ENCODE data around the gene CYB5R4. TPM values are rescaled to one million over a fixed set of nuclear protein-coding genes. Genes with fewer than 3 reads are reported as not detected.

CYB5R4 gene
- total and polyA plus RNA-seq, 2 of the 8 experiments (the other 6 are each of a cell fraction or from before 2014, with no cell fraction given): 2.8 to 14.6 TPM

- H3K27me3 ChIP-seq (replicated peaks in 1 of 4; ENCODE audit: control insufficient read depth in 3 of 4, extremely low read depth in 1 of 4, insufficient read depth in 3 of 4, low read length in 3 of 4): no peaks in the 10 kb centered on the region
- no peak overlapping the region for H4K91ac ChIP-seq (replicated peaks; ENCODE audit: insufficient read length, low read length)
- H4K20me1 ChIP-seq (replicated peaks in 1 of 2; ENCODE audit: control insufficient read depth in 1 of 2, insufficient read depth in 2 of 2, low read length in 2 of 2): no peaks in the 10 kb centered on the region
- H3K18ac ChIP-seq (ENCODE audit: extremely low read depth, low read length): no peak overlapping the region
- no peak overlapping the region for H2BK5ac ChIP-seq (ENCODE audit: low read depth, low read length)
- no peak overlapping the region for H2BK120ac ChIP-seq (replicated peaks; ENCODE audit: low read depth, low read length)
- H2BK12ac ChIP-seq (ENCODE audit: low read depth, low read length): no peak overlapping the region
- no peak for DNase-seq (ENCODE audit: low read depth in 1 of 2, low spot score in 2 of 2)
- no peak for FAIRE-seq
- no peak overlapping the region for H3K4me3 ChIP-seq (ENCODE audit: extremely low read depth in 1 of 4, insufficient read depth in 2 of 4, low read depth in 3 of 4, low read length in 4 of 4)
- no peaks in the 10 kb centered on the region for H3K36me3 ChIP-seq (ENCODE audit: control insufficient read depth in 2 of 4, insufficient read depth in 4 of 4, low read length in 3 of 4)
- 86% methylated on average over 3 of the region's 3 CpGs; no CpG with 5 or more reads in 1 of the 2 experiments for WGBS, 2 experiments (ENCODE audit: extremely low coverage in 1 of 2, insufficient coverage in 1 of 2, insufficient read length in 1 of 2, insufficient replicate concordance in 2 of 2, low coverage in 1 of 2, low lambda C conversion rate in 2 of 2, missing lambda C conversion rate in 1 of 2)
- H3K14ac ChIP-seq (ENCODE audit: insufficient read length): no peak overlapping the region
- H3K9ac ChIP-seq (replicated peaks in 1 of 4; ENCODE audit: extremely low read depth in 1 of 4, low read depth in 3 of 4, low read length in 3 of 4): no peak overlapping the region
- H3K79me1 ChIP-seq (ENCODE audit: low read depth, low read length): no peaks in the 10 kb centered on the region
- H3K4me1 ChIP-seq (replicated peaks in 1 of 4; ENCODE audit: control insufficient read depth in 3 of 4, insufficient read depth in 4 of 4, low read length in 3 of 4): peaks cover 0 to 5% (median 1%) of the 10 kb centered on the region in 4 experiments; a peak in 1 of 7 replicates
- ChIA-PET POLR2A (ENCODE audit: partially characterized antibody) (no interaction called here), CTCF (ENCODE audit: partially characterized antibody) (no interaction called here)
- H2AFZ ChIP-seq (ENCODE audit: low read length): no peak overlapping the region
- H3K79me2 ChIP-seq (ENCODE audit: control insufficient read depth in 1 of 2, insufficient read depth in 2 of 2, low read length in 2 of 2): no peaks in the 10 kb centered on the region
- H3K27ac ChIP-seq (ENCODE audit: low read depth, low read length): no peak overlapping the region
- H3K23me2 ChIP-seq (ENCODE audit: low read depth, low read length): no peaks in the 10 kb centered on the region
- H3K4ac ChIP-seq (replicated peaks; ENCODE audit: insufficient read length, low read depth, low read length): no peak overlapping the region
- no peak overlapping the region for H4K5ac ChIP-seq (ENCODE audit: insufficient read length, low read depth, low read length)
- H3K23ac ChIP-seq (ENCODE audit: insufficient read length): no peak overlapping the region
- H4K8ac ChIP-seq (ENCODE audit: extremely low read depth, insufficient read depth, low read length): no peak overlapping the region
- TF ChIP-seq ZNF274 (IDR thresholded peaks at IDR 0.05; ENCODE audit: borderline replicate concordance, extremely low read depth, low read length) (no peak), SAP30 (IDR thresholded peaks at IDR 0.05; ENCODE audit: insufficient read depth, insufficient replicate concordance, low read length) (no peak), RFX5 (IDR thresholded peaks at IDR 0.05; ENCODE audit: borderline replicate concordance, low read depth, low read length) (no peak), PHF8 (conservative IDR thresholded peaks at IDR 0.05; ENCODE audit: low read depth, low read length) (no peak), CBX5 (IDR thresholded peaks at IDR 0.05; ENCODE audit: low read depth, low read length) (no peak), EP300 (IDR thresholded peaks at IDR 0.05; ENCODE audit: borderline replicate concordance in 1 of 2, low read depth in 2 of 2, low read length in 2 of 2) (no peak), NRF1 (IDR thresholded peaks at IDR 0.05; ENCODE audit: low read depth, low read length) (no peak)
- no peak overlapping the region for H3K56ac ChIP-seq (replicated peaks; ENCODE audit: insufficient read length, low read depth, low read length)
- H2BK15ac ChIP-seq (ENCODE audit: low read length): no peak overlapping the region
- no peak overlapping the region for H2AK5ac ChIP-seq (ENCODE audit: low read depth, low read length)
- H3K9me3 ChIP-seq (ENCODE audit: insufficient read depth in 2 of 2, low read depth in 1 of 2, low read length in 1 of 2): no peaks in the 10 kb centered on the region; a peak in 1 of 4 replicates
- no peak overlapping the region for H2BK20ac ChIP-seq (ENCODE audit: low read length)
- no peak overlapping the region for H3K4me2 ChIP-seq (ENCODE audit: insufficient read depth in 1 of 2, low read depth in 2 of 2, low read length in 2 of 2)
Measured at GRCh38 chr6:83822629-83823169, 36.8 kb upstream of the CYB5R4 start.
